ENCODE results near the gene ADAMTSL5. TPM values are rescaled to one million over a fixed set of nuclear protein-coding genes. Genes with fewer than 3 reads are reported as not detected.
A peak's percentile ranks its signal among the peaks of the same experiment; 100 is the strongest.

The ADAMTSL5 gene, protein sequence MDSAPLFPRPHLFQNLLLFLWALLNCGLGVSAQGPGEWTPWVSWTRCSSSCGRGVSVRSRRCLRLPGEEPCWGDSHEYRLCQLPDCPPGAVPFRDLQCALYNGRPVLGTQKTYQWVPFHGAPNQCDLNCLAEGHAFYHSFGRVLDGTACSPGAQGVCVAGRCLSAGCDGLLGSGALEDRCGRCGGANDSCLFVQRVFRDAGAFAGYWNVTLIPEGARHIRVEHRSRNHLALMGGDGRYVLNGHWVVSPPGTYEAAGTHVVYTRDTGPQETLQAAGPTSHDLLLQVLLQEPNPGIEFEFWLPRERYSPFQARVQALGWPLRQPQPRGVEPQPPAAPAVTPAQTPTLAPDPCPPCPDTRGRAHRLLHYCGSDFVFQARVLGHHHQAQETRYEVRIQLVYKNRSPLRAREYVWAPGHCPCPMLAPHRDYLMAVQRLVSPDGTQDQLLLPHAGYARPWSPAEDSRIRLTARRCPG
- total RNA-seq = 1 to 10 TPM; 2.3 to 2.7 TPM
- 1.0 TPM for polyA plus RNA-seq

DNA sequence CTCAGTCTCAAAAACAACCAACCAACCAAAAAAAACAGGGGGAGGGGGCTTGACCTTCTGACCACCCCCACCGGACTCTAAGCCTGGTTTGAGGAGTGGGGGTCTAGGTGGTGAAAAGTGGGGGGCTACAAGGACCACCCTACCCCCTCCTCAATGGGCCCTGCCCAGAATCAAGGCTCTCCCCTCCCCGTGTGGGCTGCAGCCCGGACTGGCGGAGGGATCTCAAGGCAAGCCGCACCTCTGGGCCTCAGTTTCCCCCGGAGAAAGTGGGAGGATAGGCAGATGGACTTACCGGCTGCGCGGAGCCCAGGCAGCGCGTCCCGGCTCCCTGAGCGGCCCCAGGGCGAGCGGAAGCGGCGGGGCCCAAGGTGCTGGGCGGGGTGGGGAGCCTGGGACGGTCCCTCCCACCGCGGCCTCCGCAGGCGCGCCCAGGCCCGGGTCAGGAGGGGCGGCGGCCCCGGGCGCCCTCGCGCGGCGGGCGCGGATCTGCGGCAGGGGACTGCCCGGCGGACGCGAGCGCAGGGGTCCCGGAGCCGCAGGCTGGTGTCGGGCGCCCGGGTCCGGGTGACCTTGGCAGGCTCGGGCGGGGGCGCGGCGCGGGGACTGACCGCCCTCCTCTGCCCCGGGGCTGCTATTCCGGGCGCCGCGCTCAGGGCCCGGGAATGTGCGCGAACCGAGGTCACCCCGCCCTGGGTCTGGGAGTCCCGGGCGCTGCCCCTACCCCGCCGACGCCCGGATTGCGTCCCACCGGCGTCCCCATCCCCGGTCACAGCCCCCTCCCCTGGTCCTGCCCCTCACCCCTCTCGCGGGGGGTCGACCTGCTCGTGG is at the start of gene ADAMTSL5:
Gene ADAMTSL5, minus strand, starts transcription at position 349 of the 828 bp plus-strand sequence. CDS start 2,076 bp downstream, outside the sequence.
- ChIA-PET CTCF (interaction anchor here (1.4 kb wide), 1 partner anchor 42 kb away, joined by 5 read pairs; no protein-coding TSS in a partner anchor), POLR2A (no interaction called here)
- Histone ChIP-seq H3K4me1 (ENCODE audit: insufficient read depth, low read length) (peaks cover 9% of the 10 kb centered on the region), H3K27me3 (ENCODE audit: insufficient read depth, low read length, poor library complexity, severe bottlenecking) (no peaks in the 10 kb centered on the region), H3K36me3 (ENCODE audit: insufficient read depth, low read length) (no peaks in the 10 kb centered on the region), H3K9me3 (ENCODE audit: low read length) (no peaks in the 10 kb centered on the region), H3K27ac (ENCODE audit: low read depth, low read length) (peak within 1 kb of the TSS; percentile 29), H3K4me3 (ENCODE audit: low read length) (peak within 1 kb of the TSS; percentile 47)
- Mint-ChIP-seq H3K4me1 (peaks cover 8 to 11% (median 10%) of the 10 kb centered on the region in 3 donors), H3K36me3 (no peaks in the 10 kb centered on the region), H3K27ac (peak within 1 kb of the TSS in 2 of 8 donors; percentile 24 to 55), H3K9me3 (no peaks in the 10 kb centered on the region), H3K27me3 (peaks cover 8 to 26% of the 10 kb centered on the region in 2 donors), H3K4me3 (peak within 1 kb of the TSS; percentile 45 to 75 (median 68))
- peak; percentile 41 to 60 (median 50) for DNase-seq

DNA sequence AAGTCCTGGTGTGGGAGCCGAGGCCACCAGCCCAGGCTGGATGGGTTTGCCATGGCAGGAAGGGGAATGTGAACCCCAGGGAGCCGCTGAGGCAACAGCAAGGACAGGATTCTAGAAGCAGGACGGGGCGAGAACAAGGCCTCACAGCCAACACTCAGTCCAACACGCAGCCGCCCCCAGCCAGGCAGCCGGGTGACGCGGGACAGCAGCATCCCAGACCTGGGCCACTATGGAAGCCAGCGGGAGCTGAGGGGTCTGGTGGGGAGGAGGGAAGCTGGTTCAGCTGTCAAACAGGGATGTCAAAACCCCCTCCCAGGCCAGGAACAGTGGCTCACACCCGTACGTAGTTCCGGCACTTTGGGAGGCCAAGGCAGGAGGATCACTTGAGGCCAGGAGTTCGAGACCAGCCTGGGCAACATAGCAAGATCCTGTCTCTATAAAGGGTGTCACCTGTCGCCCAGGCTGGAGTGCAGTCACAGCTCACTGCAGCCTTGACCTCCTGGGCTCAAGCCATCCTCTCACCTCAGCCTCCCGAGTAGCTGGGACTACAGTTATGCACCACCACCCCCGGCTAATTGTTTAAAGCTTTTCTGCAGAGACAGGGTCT is 48.5 kb upstream of the ADAMTSL5 start:
- Histone ChIP-seq H3K4me1 (ENCODE audit: insufficient read depth, low read length) (no peaks in the 10 kb centered on the region), H3K9me3 (ENCODE audit: low read length) (no peaks in the 10 kb centered on the region), H3K4me3 (ENCODE audit: low read length) (no peak overlapping the region), H3K27ac (ENCODE audit: low read depth, low read length) (no peak overlapping the region), H3K36me3 (ENCODE audit: insufficient read depth, low read length) (no peaks in the 10 kb centered on the region), H3K27me3 (ENCODE audit: insufficient read depth, low read length, poor library complexity, severe bottlenecking) (no peaks in the 10 kb centered on the region)
- Mint-ChIP-seq H3K4me3 (no peak overlapping the region), H3K9me3 (no peaks in the 10 kb centered on the region), H3K36me3 (no peaks in the 10 kb centered on the region), H3K27me3 (peaks cover 0 to 2% of the 10 kb centered on the region in 2 donors), H3K4me1 (peaks cover 0 to 1% (median 0%) of the 10 kb centered on the region in 3 donors), H3K27ac (no peak overlapping the region)
- DNase-seq = no peak
- ChIA-PET CTCF (interaction anchor here (0.7 kb wide), 1 partner anchor 15 kb away, joined by 3 read pairs; no protein-coding TSS in a partner anchor), POLR2A (no interaction called here)

GRCh38 chr19:1560286-1560882 is 47.6 kb upstream of the ADAMTSL5 start:
- Mint-ChIP-seq H3K27ac (peak overlapping the region in 1 of 8 donors; percentile 38), H3K4me3 (no peak overlapping the region), H3K36me3 (no peaks in the 10 kb centered on the region), H3K9me3 (no peaks in the 10 kb centered on the region), H3K27me3 (peaks cover 0 to 2% of the 10 kb centered on the region in 2 donors), H3K4me1 (peaks cover 0 to 1% (median 0%) of the 10 kb centered on the region in 3 donors)
- Histone ChIP-seq H3K27me3 (ENCODE audit: insufficient read depth, low read length, poor library complexity, severe bottlenecking) (no peaks in the 10 kb centered on the region), H3K4me3 (ENCODE audit: low read length) (no peak overlapping the region), H3K4me1 (ENCODE audit: insufficient read depth, low read length) (no peaks in the 10 kb centered on the region), H3K9me3 (ENCODE audit: low read length) (no peaks in the 10 kb centered on the region), H3K36me3 (ENCODE audit: insufficient read depth, low read length) (no peaks in the 10 kb centered on the region), H3K27ac (ENCODE audit: low read depth, low read length) (no peak overlapping the region)
- DNase-seq = no peak
- POLR2A ChIA-PET = interaction anchor here (0.6 kb wide), 1 partner anchor 51 kb away, joined by 5 read pairs; no protein-coding TSS in a partner anchor
- CTCF ChIA-PET = no interaction called here

GRCh38 chr19:1558552-1558951 is 45.7 kb upstream of the ADAMTSL5 start:
- no peaks in the 10 kb centered on the region for H3K36me3 ChIP-seq (ENCODE audit: insufficient read depth, low read length)
- Mint-ChIP-seq H3K4me3 (no peak overlapping the region), H3K36me3 (no peaks in the 10 kb centered on the region), H3K9me3 (no peaks in the 10 kb centered on the region), H3K27ac (no peak overlapping the region), H3K4me1 (peaks cover 0 to 1% (median 0%) of the 10 kb centered on the region in 3 donors), H3K27me3 (peaks cover 0 to 2% of the 10 kb centered on the region in 2 donors)
- no peaks in the 10 kb centered on the region for H3K9me3 ChIP-seq (ENCODE audit: low read length)
- no peak for DNase-seq
- no peak overlapping the region for H3K27ac ChIP-seq (ENCODE audit: low read depth, low read length)
- no peaks in the 10 kb centered on the region for H3K4me1 ChIP-seq (ENCODE audit: insufficient read depth, low read length)
- CTCF ChIA-PET = interaction anchor here (0.7 to 1.2 kb wide), 2 partner anchors 13 to 35 kb away, joined by 3 read pairs; no protein-coding TSS in a partner anchor
- POLR2A ChIA-PET = no interaction called here
- no peak overlapping the region for H3K4me3 ChIP-seq (ENCODE audit: low read length)
- H3K27me3 ChIP-seq (ENCODE audit: insufficient read depth, low read length, poor library complexity, severe bottlenecking) = no peaks in the 10 kb centered on the region

DNA sequence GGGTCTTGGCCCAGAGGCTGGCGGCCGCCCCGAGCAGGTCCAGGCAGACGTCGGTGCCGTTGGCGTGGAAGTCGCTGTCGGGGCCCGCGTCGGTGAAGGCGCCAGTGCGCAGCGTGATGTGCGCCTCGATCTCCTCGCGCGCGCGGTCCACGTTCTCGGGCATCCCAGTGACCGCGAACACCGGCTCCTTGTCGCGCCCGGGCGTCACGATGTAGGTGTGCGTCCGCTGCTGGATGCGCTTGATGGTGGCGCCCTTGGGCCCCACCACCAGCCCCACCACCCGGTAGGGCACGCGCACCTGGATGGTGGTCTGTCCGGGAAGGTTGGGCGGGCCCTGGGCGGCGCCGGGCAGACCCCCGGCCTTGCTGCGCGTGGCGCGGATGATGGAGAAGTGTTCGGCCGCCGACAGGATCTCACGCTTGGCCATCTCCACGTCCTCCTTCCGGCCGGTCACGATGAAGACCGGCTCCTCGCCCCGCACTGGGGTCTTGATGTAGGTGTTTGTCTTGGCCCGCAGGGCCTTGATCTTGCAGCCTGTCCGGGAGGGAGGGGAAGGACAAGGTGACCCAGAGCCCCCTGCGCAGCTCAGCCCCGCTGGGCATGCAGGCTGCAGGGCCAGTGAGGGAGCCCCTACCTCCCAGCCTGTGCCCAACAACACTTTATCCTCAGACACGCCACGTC is 43.7 kb upstream of the ADAMTSL5 start:
- H3K27me3 Mint-ChIP-seq = peaks cover 2 to 5% of the 10 kb centered on the region in 2 donors
- H3K4me3 Mint-ChIP-seq = no peak overlapping the region

GRCh38 chr19:1555487-1556389 is 42.9 kb upstream of the ADAMTSL5 start:
- H3K36me3 Mint-ChIP-seq = no peaks in the 10 kb centered on the region
- peaks cover 0 to 1% (median 0%) of the 10 kb centered on the region in 3 donors for H3K4me1 Mint-ChIP-seq
- Histone ChIP-seq H3K27ac (ENCODE audit: low read depth, low read length) (no peak overlapping the region), H3K4me3 (ENCODE audit: low read length) (no peak overlapping the region), H3K36me3 (ENCODE audit: insufficient read depth, low read length) (no peaks in the 10 kb centered on the region), H3K9me3 (ENCODE audit: low read length) (no peaks in the 10 kb centered on the region), H3K4me1 (ENCODE audit: insufficient read depth, low read length) (no peaks in the 10 kb centered on the region), H3K27me3 (ENCODE audit: insufficient read depth, low read length, poor library complexity, severe bottlenecking) (no peaks in the 10 kb centered on the region)
- no peak for DNase-seq
- ChIA-PET CTCF (no interaction called here), POLR2A (no interaction called here)
- no peaks in the 10 kb centered on the region for H3K9me3 Mint-ChIP-seq
- H3K4me3 Mint-ChIP-seq = no peak overlapping the region
- H3K27ac Mint-ChIP-seq = no peak overlapping the region
- H3K27me3 Mint-ChIP-seq = peaks cover 2 to 6% of the 10 kb centered on the region in 2 donors

More for the DNA sequence above, 43.7 kb upstream of the ADAMTSL5 start:
- Histone ChIP-seq H3K36me3 (ENCODE audit: insufficient read depth, low read length) (no peaks in the 10 kb centered on the region), H3K27me3 (ENCODE audit: insufficient read depth, low read length, poor library complexity, severe bottlenecking) (no peaks in the 10 kb centered on the region), H3K27ac (ENCODE audit: low read depth, low read length) (no peak overlapping the region), H3K4me1 (ENCODE audit: insufficient read depth, low read length) (no peaks in the 10 kb centered on the region), H3K9me3 (ENCODE audit: low read length) (no peaks in the 10 kb centered on the region), H3K4me3 (ENCODE audit: low read length) (no peak overlapping the region)
- H3K4me1 Mint-ChIP-seq = peaks cover 0 to 1% (median 0%) of the 10 kb centered on the region in 3 donors
- H3K9me3 Mint-ChIP-seq = no peaks in the 10 kb centered on the region
- POLR2A ChIA-PET = no interaction called here
- CTCF ChIA-PET = no interaction called here
- no peaks in the 10 kb centered on the region for H3K36me3 Mint-ChIP-seq
- no peak overlapping the region for H3K27ac Mint-ChIP-seq
- no peak for DNase-seq

All from CD8-positive, alpha-beta memory T cell (primary cell).